ENCODE data around the gene SMARCD2. TPM values are rescaled to one million over a fixed set of nuclear protein-coding genes. Genes with fewer than 3 reads are reported as not detected.

SMARCD2 gene
- total RNA-seq, 1 donor from 2014 or later: 80.7 TPM

DNA sequence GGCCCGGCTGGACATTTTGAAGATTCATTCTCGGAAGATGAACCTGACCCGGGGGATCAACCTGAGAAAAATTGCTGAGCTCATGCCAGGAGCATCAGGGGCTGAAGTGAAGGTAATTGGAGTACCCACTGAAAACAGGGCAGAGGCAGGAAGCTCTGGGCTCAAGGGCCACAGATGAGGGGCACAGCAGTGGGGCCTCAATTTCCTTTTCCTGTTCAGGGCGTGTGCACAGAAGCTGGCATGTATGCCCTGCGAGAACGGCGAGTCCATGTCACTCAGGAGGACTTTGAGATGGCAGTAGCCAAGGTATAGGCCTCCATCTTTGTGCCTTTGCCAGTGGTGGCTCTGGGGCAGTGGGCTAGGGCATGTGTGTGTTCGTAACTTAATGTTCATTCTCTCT is 11.0 kb downstream of the SMARCD2 start:
- no peak overlapping the region for H3K27ac Mint-ChIP-seq
- Histone ChIP-seq H3K4me1 (peaks cover 6% of the 10 kb centered on the region), H3K9ac (no peak overlapping the region), H3K27ac (no peak overlapping the region), H3K9me3 (ENCODE audit: low read depth) (no peaks in the 10 kb centered on the region), H3K36me3 (peaks cover 5% of the 10 kb centered on the region), H4K20me1 (ENCODE audit: low read depth) (peaks cover 3% of the 10 kb centered on the region), H3K79me2 (ENCODE audit: low read depth) (peaks cover 26% of the 10 kb centered on the region), H3K4me2 (no peak overlapping the region), H3K4me3 (no peak overlapping the region), H2AFZ (replicated peaks) (no peak overlapping the region), H3K27me3 (no peaks in the 10 kb centered on the region), H3F3A (ENCODE audit: low read depth) (peaks cover 22% of the 10 kb centered on the region)
- H3K9me3 Mint-ChIP-seq: no peaks in the 10 kb centered on the region
- peaks cover 15% of the 10 kb centered on the region for H3K4me1 Mint-ChIP-seq
- no peak overlapping the region for H3K4me3 Mint-ChIP-seq
- TF ChIP-seq EZH2phosphoT487 (IDR thresholded peaks at IDR 0.05) (no peak), CTCF (IDR thresholded peaks at IDR 0.05) (no peak), EZH2 (IDR thresholded peaks at IDR 0.05) (no peak)
- DNase-seq (ENCODE audit: low spot score): no peak
- H3K27me3 Mint-ChIP-seq (ENCODE audit: insufficient read depth, low read depth): peaks cover 9% of the 10 kb centered on the region
- H3K36me3 Mint-ChIP-seq: peaks cover 31% of the 10 kb centered on the region

- H3K27me3 ChIP-seq: no peaks in the 10 kb centered on the region
- H3K4me1 ChIP-seq: peaks cover 7% of the 10 kb centered on the region
- TF ChIP-seq EZH2 (IDR thresholded peaks at IDR 0.05) (no peak), EZH2phosphoT487 (IDR thresholded peaks at IDR 0.05) (no peak), CTCF (IDR thresholded peaks at IDR 0.05) (no peak)
- no peak overlapping the region for H2AFZ ChIP-seq (replicated peaks)
- no peak overlapping the region for H3K4me2 ChIP-seq
- no peaks in the 10 kb centered on the region for H3K9me3 ChIP-seq (ENCODE audit: low read depth)
- Mint-ChIP-seq H3K9me3 (no peaks in the 10 kb centered on the region), H3K27ac (no peak overlapping the region), H3K4me3 (no peak overlapping the region), H3K4me1 (peaks cover 20% of the 10 kb centered on the region), H3K27me3 (ENCODE audit: insufficient read depth, low read depth) (peaks cover 11% of the 10 kb centered on the region), H3K36me3 (peaks cover 31% of the 10 kb centered on the region)
- H4K20me1 ChIP-seq (ENCODE audit: low read depth): peaks cover 3% of the 10 kb centered on the region
- DNase-seq (ENCODE audit: low spot score): no peak
- H3F3A ChIP-seq (ENCODE audit: low read depth): peaks cover 22% of the 10 kb centered on the region
- peaks cover 5% of the 10 kb centered on the region for H3K36me3 ChIP-seq
- H3K27ac ChIP-seq: no peak overlapping the region
- no peak overlapping the region for H3K9ac ChIP-seq
- no peak overlapping the region for H3K4me3 ChIP-seq
- H3K79me2 ChIP-seq (ENCODE audit: low read depth): peaks cover 31% of the 10 kb centered on the region
Observed at GRCh38 chr17:63830904-63831491, 11.5 kb downstream of the SMARCD2 start.

- peaks cover 38% of the 10 kb centered on the region for H3K79me2 ChIP-seq (ENCODE audit: low read depth)
- no peak overlapping the region for H3K27ac ChIP-seq
- Mint-ChIP-seq H3K27ac (no peak overlapping the region), H3K4me3 (no peak overlapping the region), H3K9me3 (no peaks in the 10 kb centered on the region), H3K4me1 (peaks cover 23% of the 10 kb centered on the region), H3K27me3 (ENCODE audit: insufficient read depth, low read depth) (peaks cover 11% of the 10 kb centered on the region), H3K36me3 (peaks cover 32% of the 10 kb centered on the region)
- TF ChIP-seq EZH2 (IDR thresholded peaks at IDR 0.05): no peak
- no peak for TF ChIP-seq EZH2phosphoT487 (IDR thresholded peaks at IDR 0.05)
- no peak for TF ChIP-seq CTCF (IDR thresholded peaks at IDR 0.05)
- H3K27me3 ChIP-seq: no peaks in the 10 kb centered on the region
- no peak for DNase-seq (ENCODE audit: low spot score)
- peaks cover 21% of the 10 kb centered on the region for H3F3A ChIP-seq (ENCODE audit: low read depth)
- H3K4me2 ChIP-seq: no peak overlapping the region
- no peak overlapping the region for H2AFZ ChIP-seq (replicated peaks)
- H3K9me3 ChIP-seq (ENCODE audit: low read depth): no peaks in the 10 kb centered on the region
- H3K9ac ChIP-seq: no peak overlapping the region
- H3K4me3 ChIP-seq: no peak overlapping the region
- peaks cover 5% of the 10 kb centered on the region for H3K36me3 ChIP-seq
- H4K20me1 ChIP-seq (ENCODE audit: low read depth): peaks cover 3% of the 10 kb centered on the region
- peaks cover 11% of the 10 kb centered on the region for H3K4me1 ChIP-seq
Observed at GRCh38 chr17:63830278-63830677, 12.2 kb downstream of the SMARCD2 start.
